H1 (cell line): ENCODE measurements around the gene ZBTB49. TPM values are rescaled to one million over a fixed set of nuclear protein-coding genes. Genes with fewer than 3 reads are reported as not detected.

Source experiments
- ASH2L ChIP-seq: fragments of 200-600, 300-600 bp; sonication (generic); IDR thresholded peaks from one replicate; pipeline ENCODE4 v1.7.1; 2017; ENCODE audit warnings: low read length
- CTCF ChIP-seq, 3 experiments: IDR thresholded peaks; 1 replicate in 2 of 3; 2 replicates in 1 of 3; pipeline versions ENCODE4 v1.5.1 to v1.6.1; 2011; ENCODE audit warnings: low read length in 3 of 3, mild to moderate bottlenecking in 3 of 3, inconsistent platforms in 2 of 3, low read depth in 1 of 3, moderate library complexity in 1 of 3; ENCODE audit not compliant: insufficient read depth in 1 of 3; ENCODE audit errors: control extremely low read depth in 1 of 3
- E2F6 ChIP-seq: IDR thresholded peaks from 2 replicates; pipeline ENCODE4 v1.6.1; 2012; ENCODE audit warnings: inconsistent platforms
- JUN ChIP-seq: IDR thresholded peaks from 2 replicates; pipeline ENCODE4 v1.6.1; 2011; ENCODE audit warnings: low read depth, mild to moderate bottlenecking, improper control_type of control experiment, low read length
- RAD21 ChIP-seq, 2 experiments: IDR thresholded peaks in 1 of 2; conservative IDR thresholded peaks in 1 of 2; 2 replicates each; pipeline ENCODE4 v1.6.1; 2011; ENCODE audit warnings: low read depth in 2 of 2, low read length in 2 of 2, improper control_type of control experiment in 1 of 2, inconsistent platforms in 1 of 2, mild to moderate bottlenecking in 1 of 2, moderate library complexity in 1 of 2
- SAP30 ChIP-seq: fragments of 300-600 bp; sonication (generic); IDR thresholded peaks from 2 replicates; pipeline ENCODE4 v1.7.1; 2012; ENCODE audit warnings: low read length, moderate library complexity, mild to moderate bottlenecking, inconsistent platforms; ENCODE audit not compliant: insufficient read depth, insufficient replicate concordance
- SIN3A ChIP-seq, 2 experiments: IDR thresholded peaks in 1 of 2; conservative IDR thresholded peaks in 1 of 2; 2 replicates each; pipeline ENCODE4 v1.6.1; 2011 to 2012; ENCODE audit warnings: low read length in 2 of 2, improper control_type of control experiment in 1 of 2, low read depth in 1 of 2, mild to moderate bottlenecking in 1 of 2
- SP4 ChIP-seq: IDR thresholded peaks from 2 replicates; pipeline ENCODE4 v1.6.1; 2012; ENCODE audit warnings: low read length, inconsistent platforms
- TAF7 ChIP-seq: optimal IDR thresholded peaks from 2 replicates; pipeline ENCODE3; 2011; ENCODE audit warnings: low read depth, mild to moderate bottlenecking, inconsistent platforms, low read length, moderate library complexity, borderline replicate concordance
- TBP ChIP-seq: IDR thresholded peaks from 2 replicates; pipeline ENCODE4 v1.6.1; 2011; ENCODE audit warnings: low read depth, low read length, improper control_type of control experiment
- ZNF274 ChIP-seq: IDR thresholded peaks from 2 replicates; pipeline ENCODE4 v1.7.0; 2012; ENCODE audit warnings: low read length, borderline replicate concordance; ENCODE audit errors: extremely low read depth
- polyA plus RNA-seq, 7 experiments: library from polyadenylated mRNA; depleted of rRNA in 3 of 7; stranded (reverse) in 5 of 7; unstranded in 2 of 7; fragments of >200 nt in 5 of 7; fragments of 200-250 nt in 2 of 7; gene quantifications; 1 replicate in 5 of 7; 2 replicates in 1 of 7; 4 replicates in 1 of 7; pipeline versions ENCODE4 v1.2.1 to v1.2.3, GENCODE V29; 2011 to 2013; ENCODE audit warnings: missing spikeins in 2 of 7, mixed read lengths in 2 of 7
- total RNA-seq: library from RNA; stranded (reverse); fragmentation: NEBNext Ultra II Directional; extraction: Animal tissue kit (Norgen Biotek cat#: 25700); gene quantifications from 2 replicates; pipeline ENCODE4 v1.2.1, GENCODE V29; 2021

The ZBTB49 gene
- total and polyA plus RNA-seq, 2 of the 8 experiments (the other 6 are each of a cell fraction or from before 2014, with no cell fraction given): 4.2 to 6.8 TPM

GRCh38 chr4:4289941-4290850 is at the start of gene ZBTB49, which contains the start of gene LYAR (continued):
- no peak for TF ChIP-seq CTCF (IDR thresholded peaks at IDR 0.05; ENCODE audit: control extremely low read depth in 1 of 3, insufficient read depth in 1 of 3, low read depth in 1 of 3, low read length in 3 of 3)
- TF ChIP-seq SP4: no peak
- TF ChIP-seq SAP30: peak; percentile 53
- peak; percentile 57 for TF ChIP-seq ASH2L
- TF ChIP-seq E2F6: peak; percentile 77
- 0 out of 4 replicates have a peak, but pooled peaks of 1 of the 2 experiments have one; percentile 1 for TF ChIP-seq RAD21 (IDR thresholded peaks at IDR 0.05 in 1 of 2, conservative IDR thresholded peaks at IDR 0.05 in 1 of 2; ENCODE audit: low read depth in 2 of 2, low read length in 2 of 2)
- TF ChIP-seq JUN: no peak
- no peak for TF ChIP-seq ZNF274
- peak; percentile 72 for TF ChIP-seq TBP
- TF ChIP-seq SIN3A (conservative IDR thresholded peaks at IDR 0.05 in 1 of 2, IDR thresholded peaks at IDR 0.05 in 1 of 2; ENCODE audit: low read depth in 1 of 2, low read length in 2 of 2): peak; percentile 19 to 89; a peak in 2 of 4 replicates
- TF ChIP-seq TAF7: peak; percentile 39
